Central memory CD4-positive, alpha-beta T cell (primary cell): ENCODE measurements around the gene MERTK.

Experiments used
- DNase-seq: peaks from one replicate; pipeline ENCODE4 v3.0.0; 2022

MERTK gene

DNA sequence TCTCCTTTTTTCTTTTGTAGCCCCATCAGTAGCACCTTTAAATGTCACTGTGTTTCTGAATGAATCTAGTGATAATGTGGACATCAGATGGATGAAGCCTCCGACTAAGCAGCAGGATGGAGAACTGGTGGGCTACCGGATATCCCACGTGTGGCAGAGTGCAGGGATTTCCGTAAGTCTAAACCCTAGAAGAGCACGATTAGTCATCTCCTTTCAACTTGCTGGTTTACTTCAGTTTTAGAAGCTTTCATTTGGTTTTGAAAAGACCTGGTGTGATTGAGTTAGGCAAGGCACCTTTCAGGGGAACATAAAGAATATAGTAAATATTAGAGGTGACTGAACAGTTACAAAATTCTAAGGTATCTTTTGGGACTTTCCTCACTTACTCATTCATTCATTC lies 84.4 kb downstream of the MERTK start:
- no peak for DNase-seq

DNA sequence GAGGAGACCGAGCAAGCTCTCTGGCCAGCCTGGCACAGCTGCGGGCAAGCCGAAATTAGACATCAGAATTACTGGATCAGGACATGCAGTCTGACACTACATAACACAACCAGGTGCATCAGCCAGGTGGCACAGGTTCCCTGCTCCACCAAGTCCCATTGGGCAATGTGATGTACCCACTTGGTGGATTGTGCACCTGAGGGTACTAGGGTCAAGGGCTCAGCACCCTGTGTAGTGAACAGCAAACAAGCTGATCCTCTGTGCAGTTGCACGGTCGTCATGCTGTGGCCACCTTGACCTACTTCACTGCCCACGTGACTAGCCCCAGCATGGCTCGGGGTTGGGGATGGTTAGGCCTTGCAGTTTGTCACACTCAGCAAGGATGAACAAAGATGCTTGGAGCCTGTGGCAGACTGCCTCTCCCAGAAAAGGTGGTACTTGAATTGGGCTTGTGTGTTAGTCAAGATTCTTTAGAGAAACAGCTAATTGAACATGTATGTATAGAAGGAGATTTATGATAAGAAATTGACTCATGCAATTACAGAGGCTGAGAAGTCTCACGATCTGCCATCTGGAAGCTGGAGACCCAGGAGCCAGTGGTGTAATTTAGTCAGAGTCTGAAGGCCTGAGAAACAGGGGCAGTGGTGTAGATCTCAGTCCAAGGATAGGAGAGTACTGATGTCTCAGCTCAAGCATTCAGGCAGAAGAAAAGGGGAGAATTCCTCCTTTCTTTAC lies 85.2 kb downstream of the MERTK start:
- no peak for DNase-seq

DNA sequence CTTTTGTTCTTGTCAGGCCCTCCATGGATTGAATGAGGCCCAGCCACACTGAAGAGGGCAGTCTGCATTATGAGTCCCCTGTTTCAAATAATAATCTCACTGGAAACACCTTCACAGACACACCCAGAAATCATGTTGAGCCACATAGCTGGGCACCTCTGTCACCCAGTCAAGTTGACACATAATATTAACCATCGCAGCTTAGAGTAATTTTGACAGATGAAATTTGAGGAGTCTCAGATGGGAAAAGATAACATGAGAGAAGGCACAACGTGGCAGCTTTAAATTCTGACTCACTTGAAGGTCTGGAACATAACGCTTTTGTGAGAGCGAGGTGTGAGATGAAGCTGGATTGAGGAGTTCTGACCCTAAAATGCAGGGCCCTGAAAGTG lies 85.8 kb downstream of the MERTK start:
- DNase-seq = no peak

DNA sequence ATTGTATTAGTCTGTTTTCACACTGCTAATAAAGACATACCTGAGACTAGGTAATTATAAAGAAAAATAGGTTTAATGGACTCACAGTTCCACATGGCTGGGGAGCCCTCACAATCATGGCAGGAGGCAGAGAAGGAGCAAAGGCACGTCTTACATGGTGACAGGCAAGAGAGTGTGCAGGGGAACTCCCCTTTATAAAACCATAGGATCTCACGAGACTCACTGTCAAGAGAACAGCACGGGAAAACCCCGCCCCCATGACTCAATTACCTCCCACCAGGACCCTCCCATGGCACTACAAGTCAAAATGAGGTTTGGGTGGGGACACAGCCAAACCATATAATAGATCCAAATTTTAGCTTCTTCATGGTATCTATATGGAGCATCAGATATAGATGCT lies 87.1 kb downstream of the MERTK start:
- no peak for DNase-seq

DNA sequence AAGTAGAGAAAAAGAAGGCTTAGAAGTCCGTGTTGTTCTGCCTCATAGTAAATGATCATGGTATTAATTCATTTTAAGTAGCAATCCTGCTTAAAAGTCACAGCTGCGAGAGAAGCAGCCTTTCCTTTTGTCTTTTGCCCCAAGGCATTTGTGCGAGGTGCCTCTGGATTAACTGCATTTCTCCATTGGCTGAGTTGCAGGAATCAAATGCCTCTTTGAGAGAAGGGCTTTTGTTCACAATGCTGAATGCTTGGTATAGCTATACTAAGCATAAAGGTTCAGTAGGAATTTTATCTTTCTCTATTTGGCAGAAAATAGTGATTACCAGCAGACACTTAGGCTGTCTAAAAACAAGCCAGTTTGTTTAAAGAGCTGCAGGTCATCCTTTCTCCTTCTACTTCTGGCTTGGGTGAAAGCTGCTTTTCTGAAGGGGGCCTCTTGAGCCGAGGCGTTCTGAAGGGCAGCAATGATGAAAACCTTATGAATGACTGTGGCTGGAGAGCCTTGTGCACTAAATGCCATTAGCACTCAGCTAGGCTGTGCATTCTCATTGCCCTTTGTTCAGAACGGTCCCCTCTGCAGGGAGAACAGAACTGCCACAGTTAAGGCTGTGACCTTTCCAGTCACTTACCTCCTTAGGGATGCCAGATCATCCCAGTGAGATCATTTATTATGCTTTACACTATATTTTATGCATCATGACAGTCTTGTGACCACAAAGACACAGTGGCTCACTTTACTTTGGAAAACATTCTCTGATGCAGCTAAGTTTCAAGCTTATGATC lies 87.9 kb downstream of the MERTK start:
- no peak for DNase-seq

DNA sequence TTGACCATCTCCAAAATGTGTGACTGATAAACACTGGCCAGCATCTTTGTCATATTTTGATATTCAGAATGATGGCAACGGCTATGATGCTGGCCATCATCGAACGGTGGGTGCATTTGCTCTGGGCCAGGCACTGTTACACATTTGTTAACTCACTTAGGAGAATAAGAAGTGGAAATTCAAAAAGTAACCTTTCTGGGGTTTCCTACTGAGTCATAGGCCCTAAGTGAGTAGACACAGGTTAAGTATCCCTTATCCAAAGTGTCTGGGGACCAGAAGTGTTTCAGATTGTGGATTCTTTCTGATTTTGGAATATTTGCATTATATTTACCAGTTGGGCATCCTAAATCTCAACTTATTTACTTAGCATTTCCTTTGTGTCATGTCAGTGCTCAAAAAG lies 92.0 kb downstream of the MERTK start:
- no peak for DNase-seq

DNA sequence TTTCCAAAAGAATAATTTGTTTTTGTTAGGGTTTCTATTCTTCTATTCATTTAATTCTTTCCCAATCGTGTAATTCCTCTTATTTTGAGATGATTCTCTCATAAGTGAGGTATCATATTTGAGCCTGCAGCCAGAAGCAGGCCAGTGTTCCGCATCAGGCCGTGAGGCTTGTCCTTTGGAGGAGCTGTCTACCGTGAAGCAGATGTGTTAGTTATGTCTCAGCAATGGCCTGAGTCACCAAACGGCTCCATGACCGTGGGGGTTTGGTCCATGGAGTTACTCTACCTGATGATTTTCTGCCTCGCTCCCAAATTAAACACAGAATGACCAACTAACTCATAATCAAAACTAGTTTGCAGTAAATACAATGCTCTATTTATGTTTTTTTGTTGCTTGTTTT lies 92.4 kb downstream of the MERTK start:
- no peak for DNase-seq

DNA sequence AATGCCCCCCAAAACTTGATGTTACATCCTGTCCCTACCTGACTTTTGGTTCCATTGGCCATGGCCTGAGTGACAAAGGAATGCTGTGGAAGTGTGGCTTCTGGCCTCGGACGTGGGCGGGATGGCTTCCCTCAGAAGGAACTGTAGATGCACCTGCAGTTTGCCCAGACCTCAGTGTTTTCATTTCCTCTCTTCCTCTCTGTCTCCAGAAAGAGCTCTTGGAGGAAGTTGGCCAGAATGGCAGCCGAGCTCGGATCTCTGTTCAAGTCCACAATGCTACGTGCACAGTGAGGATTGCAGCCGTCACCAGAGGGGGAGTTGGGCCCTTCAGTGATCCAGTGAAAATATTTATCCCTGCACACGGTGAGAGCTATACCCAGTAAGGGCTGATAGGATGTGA lies 95.6 kb downstream of the MERTK start:
- no peak for DNase-seq

DNA sequence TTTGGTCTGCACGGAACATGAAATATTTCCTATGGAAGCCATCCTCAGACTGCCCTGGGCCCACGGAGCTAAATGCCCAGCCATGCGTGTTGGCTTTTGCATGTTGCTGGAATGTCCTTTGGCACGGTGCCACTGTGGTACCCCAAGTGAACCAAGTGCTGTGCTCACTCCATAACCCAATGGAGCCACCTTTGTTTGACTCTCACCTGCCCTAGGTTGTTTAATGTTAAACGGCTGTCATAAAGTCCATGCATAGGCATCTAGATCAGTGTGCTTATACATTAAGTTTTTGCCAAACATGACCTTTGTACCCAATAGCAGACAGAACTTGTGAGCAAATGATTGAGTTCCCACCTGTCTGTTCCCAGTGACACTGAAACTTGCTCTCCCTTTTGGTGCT lies 96.7 kb downstream of the MERTK start:
- DNase-seq = no peak

DNA sequence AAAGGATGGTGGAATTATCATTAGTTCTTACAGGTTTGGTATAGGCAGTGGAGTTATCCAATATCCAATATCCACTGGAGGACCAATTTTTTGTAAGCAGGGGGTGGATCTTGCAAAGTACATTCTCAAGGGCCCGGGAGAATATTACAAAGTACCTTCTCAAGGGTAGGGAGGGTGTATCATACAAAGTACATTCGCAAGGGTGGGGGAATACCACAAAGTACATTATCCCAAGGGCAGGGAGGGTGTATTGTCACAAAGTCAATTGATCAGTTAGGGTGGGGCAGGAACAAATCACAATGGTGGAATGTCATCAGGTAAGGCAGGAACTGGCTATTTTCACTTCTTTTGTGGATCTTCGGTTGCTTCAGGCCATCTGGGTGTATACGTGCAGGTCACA lies 101.4 kb downstream of the MERTK start:
- no peak for DNase-seq

DNA sequence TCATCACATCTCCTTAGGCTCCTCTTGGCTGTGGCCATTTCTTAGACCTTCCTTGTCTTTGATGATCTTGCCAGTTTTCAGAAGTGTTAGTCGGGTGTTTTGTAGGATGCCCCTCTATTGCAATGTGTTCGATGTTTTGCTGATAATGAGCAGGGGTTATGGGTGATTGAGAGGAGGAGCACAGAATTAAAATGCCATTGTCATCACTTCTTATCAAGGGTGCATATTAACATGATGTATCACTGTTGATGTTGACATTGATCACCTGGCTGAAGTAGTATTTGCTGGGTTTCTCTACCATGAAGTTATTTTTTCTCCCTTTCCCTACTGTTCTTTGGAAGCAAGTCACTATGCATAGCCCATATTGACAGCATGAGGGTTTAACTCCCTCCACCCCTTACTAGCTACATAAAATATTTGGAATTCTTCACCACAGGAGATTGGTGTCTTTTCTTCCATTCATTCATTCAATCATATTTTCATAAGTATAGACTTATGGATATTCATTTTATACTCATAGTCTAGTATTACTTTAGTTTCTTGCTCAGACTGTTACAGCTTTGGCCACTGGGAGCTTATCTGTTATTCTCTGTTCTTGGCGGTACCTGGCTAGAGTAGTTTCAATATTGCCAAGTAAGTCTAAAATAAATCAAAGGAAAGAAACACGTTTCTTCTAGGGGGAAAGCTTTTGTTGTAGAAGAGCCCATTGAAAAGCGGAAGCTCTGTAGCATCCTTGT lies 102.2 kb downstream of the MERTK start:
- DNase-seq = no peak

DNA sequence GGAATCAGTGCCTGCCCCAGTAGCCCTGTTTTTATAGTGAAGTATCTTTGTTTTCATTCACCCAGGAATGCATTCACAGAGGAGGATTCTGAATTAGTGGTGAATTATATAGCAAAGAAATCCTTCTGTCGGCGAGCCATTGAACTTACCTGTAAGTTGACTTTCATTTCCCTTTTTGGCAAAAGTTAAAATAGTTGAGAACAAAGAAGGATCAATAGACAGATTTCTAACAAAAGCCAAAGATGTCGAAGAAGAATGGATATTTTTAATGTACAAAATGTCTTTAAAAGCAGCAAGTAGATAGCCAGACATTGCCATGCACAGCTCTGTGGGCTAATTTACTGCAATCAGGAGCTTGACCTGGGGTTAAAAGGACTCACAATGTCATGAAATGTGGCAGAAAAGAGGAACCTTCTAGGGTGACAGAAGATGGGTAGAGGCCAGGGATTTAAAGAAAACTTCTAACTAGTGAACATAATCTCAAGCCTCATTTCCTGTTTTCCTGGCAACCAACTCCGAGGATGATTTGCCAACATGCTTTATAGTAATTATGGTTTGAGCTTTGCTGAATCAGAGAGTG lies 102.8 kb downstream of the MERTK start:
- DNase-seq = no peak

DNA sequence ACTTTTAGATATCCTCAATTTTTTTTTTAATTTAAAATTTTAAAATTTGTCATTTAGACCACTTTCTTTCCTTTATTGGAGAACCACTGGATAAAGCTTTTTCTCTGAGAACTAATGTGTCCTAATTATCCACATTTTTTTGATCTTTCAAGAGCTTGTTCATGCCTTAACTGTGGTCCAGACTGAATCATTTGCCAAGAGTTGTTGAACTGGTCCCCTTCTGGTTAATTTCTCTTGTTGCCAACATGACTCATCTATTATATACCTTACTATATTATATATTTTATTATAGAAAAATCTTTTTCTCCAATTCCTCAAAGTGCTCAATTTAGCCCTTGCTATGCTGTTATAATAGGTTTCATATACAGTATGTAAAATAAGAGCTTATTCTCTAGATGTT lies 103.5 kb downstream of the MERTK start:
- DNase-seq = no peak

DNA sequence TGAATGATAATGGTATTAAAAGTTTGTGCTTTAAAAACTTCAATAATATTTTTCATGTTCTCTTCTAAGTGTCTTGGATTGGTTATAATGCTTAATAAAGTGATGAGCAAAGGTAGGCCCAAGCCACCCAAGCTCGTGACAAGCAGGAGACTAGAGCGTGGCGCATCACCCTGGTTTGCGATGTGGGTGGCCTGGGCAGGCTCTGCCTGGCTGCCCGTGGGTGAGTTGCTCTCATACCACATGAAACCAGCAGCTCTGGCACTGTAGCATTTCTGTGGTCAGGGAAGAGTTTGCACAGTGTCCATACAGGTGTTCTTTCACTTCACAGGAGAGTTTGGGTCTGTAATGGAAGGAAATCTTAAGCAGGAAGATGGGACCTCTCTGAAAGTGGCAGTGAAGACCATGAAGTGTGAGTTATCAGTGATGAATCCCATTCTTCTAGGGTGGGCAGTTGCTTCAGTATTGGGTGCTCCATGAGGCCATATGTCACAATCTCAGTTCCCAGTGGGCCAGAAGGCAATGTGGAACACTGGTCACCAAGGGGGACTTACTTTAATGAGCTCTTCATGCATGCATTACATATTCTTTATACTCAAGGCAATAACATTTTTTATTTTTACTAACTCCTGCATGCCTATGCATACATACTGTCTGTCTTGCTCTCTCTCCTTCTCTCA lies 105.3 kb downstream of the MERTK start:
- no peak for DNase-seq

DNA sequence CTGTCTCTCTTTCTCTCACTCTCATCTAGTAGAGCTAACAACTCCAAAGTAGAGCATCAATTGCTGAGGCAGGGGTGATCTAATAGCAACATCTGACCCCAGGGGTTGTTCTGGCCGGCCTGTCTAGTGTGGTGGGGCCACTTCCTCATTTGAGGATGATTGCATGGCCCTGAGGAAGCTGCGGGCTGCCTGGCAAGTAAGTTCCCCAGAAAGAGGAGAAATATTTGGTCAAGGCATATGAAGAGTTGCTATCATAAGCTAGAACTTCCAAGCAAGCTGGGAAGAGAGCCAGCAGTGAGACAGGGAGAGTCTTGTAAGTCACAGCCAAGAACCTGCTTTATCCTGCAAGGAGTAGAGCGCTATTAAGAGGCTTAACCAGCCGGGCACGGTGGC lies 105.8 kb downstream of the MERTK start:
- no peak for DNase-seq

DNA sequence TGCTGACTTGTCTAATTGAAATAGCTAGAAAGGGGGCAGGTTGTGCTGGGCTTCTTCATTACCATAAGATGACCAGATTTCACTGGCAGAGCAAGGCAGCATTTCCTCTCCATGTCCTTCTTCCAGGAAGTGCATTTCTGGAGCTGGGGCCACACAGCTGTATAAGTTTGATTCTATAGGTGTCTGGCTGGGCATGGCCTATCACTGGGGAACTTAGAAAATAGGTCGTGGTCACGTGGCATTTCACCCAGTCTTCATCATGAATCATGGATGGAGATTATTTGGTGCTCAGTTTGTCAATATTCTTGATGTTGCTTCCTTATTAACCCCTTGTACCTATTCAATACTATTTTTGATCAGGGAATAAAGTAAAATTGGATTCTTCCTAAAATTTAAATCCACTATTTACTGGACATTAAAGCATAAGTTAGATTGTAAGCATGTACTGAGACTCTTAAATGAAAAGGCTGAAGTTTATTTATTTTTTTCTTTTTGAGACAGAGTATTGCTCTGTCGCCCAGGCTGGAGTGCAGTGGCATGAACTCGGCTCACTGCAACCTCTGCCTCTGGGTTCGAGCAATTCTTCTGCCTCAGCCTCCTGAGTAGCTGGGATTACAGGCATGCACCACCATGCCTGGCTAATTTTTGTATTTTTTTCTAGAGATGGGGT lies 107.1 kb downstream of the MERTK start:
- no peak for DNase-seq

DNA sequence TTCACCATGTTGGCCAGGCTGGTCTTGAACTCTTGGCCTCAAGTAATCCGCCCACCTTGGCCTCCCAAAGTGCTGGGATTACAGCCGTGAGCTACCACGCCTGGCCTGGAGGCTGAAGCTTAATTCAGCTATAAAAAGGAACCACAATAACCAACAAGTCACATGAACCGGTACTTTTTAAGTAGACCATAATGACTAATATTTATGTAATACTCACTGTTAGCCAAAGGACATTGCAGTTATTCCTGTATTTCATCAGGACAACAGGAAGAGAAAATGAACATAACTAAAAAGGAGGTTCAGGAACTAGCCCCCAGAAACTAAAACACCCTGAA lies 107.6 kb downstream of the MERTK start:
- DNase-seq = no peak

DNA sequence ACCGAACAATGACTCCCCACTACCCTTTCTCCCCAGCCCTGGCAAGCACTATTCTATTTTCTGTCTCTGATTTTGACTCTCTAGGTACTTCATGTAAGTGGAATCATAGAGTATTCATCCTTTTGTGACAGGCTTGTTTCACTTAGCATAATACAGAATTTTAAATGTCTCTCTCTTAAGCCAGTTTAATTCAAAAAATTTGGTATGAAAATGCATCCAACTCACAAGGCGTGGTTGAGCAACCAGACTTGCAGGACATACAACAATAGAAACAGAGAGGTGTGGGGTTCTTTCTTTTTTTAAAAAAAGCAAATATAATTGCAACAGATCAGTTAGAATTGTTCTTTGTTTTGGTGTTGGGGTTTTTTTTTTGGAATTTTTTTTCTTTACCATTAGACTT lies 109.1 kb downstream of the MERTK start:
- no peak for DNase-seq

DNA sequence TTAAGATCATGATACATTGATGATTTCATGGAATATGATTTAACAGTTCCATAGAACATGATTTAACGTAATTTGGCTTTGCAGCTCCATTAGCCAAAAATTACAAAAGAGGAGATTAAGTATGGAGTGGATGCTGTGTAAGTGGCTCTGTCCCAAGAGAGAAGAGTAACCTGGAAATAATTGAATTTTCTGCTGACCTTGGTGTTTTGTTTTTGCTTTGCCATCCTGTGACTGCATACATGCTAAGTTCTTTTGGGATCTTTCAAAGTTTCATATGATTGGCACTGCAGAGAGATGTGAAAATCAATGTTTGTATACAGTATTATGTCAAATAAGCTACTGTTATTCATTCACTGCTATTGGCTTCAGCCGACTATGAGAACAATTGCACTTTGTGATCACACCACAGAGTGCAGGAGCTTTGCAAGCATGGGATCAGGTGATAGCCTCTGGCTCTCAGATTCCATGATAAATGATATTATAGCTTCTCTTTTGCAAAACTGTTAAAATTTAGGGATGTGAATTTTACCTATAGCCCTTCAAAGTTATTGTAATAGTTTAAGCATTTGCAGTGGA lies 110.6 kb downstream of the MERTK start:
- DNase-seq = no peak

DNA sequence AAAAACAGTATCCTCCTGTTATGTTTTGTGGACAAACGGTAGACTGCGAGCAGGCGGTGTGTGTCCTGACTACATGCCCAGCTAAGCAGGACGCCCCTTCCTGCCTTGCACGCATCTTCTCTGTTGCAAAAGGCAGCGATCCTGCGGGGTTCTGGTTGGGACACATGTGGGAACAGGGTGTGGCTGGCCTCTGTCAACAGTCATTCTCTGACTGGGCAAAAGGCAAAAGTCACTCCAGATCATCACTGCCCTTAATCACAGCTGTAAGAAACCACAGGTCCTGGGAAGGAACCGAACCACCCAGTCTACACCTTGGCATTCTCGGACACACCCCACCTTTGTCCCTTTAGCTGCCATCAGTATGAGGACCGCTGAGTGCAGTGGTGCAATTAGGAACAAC lies 112.3 kb downstream of the MERTK start:
- no peak for DNase-seq

DNA sequence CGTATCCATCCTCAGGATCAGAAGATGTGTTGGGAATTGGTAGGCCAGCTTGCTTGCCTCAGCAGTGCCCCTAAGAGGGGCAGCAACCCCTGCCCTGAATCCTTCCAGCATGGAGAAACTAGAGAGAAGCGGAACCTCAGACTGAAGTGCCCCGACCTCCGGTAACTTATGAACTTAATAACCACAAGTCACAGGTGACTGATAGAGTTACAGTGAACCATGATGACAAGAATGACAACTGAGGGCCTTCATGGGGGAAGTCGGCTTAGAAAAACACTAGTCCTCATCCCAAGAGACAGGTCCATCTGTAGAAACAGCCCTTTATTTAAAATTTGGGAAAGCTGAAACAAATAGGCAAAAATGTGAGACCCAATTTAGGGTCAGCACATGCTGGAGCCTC lies 114.1 kb downstream of the MERTK start:
- no peak for DNase-seq

DNA sequence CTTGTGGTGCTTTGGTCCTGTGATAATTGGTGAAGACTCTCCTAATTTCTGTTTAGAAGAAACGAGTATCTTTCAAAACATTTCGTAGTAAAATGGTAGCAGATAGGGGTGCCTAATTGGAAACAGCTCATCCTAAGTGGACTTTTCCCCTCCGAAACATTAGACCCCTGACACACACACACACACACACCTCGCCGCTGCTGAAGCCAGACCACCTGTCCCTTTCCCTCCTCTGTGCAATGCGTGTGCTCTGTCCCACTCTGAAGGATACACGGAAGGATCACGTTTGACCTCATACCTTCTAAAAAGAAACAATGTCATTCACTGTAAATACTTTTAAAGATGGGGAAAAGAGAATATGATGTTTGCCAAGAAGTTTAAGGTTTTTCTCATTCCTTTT lies 120.4 kb downstream of the MERTK start:
- DNase-seq = no peak
